MM.1S (cell line): ENCODE results near the gene ANKS1B.

ENCODE experiments used
- CTCF ChIP-seq: fragments of 300-600 bp; sonication (generic); IDR thresholded peaks from 2 replicates; pipeline ENCODE4 v1.5.1; 2016; ENCODE audit warnings: antibody characterized with exemption, low read length, mixed read lengths
- EZH2 ChIP-seq: fragments of 300-600 bp; sonication (generic); optimal IDR thresholded peaks from 2 replicates; pipeline ENCODE3; 2017; ENCODE audit warnings: low read depth, mild to moderate bottlenecking, antibody characterized with exemption, low read length, mixed read lengths
- EZH2phosphoT487 ChIP-seq: fragments of 300-600 bp; sonication (generic); IDR thresholded peaks from 2 replicates; pipeline ENCODE4 v1.6.1; 2018; ENCODE audit warnings: antibody characterized with exemption, low read length

- TF ChIP-seq CTCF, result no peak
- no peak for TF ChIP-seq EZH2
- no peak for TF ChIP-seq EZH2phosphoT487
Measured at GRCh38 chr12:98935847-98936246, 1048.9 kb downstream of the ANKS1B start.
